Measurements from ENCODE around the gene DIDO1. TPM values are rescaled to one million over a fixed set of nuclear protein-coding genes. Genes with fewer than 3 reads are reported as not detected.

DIDO1 gene
- total RNA-seq, 4 donors from 2014 or later = 40.6 to 64.4 (median 54.1) TPM

- no peak for TF ChIP-seq CTCF (IDR thresholded peaks at IDR 0.05)
- no peak for DNase-seq (ENCODE audit: low spot score)
- no peak for ATAC-seq (ENCODE audit: low FRiP score)
Measured at GRCh38 chr20:62835931-62836861, 90.1 kb downstream of the DIDO1 start.

- no peak for DNase-seq (ENCODE audit: low spot score)
- TF ChIP-seq CTCF (IDR thresholded peaks at IDR 0.05) = no peak
- no peak for ATAC-seq (ENCODE audit: low FRiP score)
Measured at GRCh38 chr20:62834967-62835730, 91.2 kb downstream of the DIDO1 start.

GRCh38 chr20:62832951-62833391 lies 93.3 kb downstream of the DIDO1 start:
- ATAC-seq (ENCODE audit: low FRiP score) (peak; percentile 29), DNase-seq (ENCODE audit: low spot score) (no peak)
- no peak for TF ChIP-seq CTCF (IDR thresholded peaks at IDR 0.05)

- ATAC-seq (ENCODE audit: low FRiP score) = no peak
- no peak for DNase-seq (ENCODE audit: low spot score)
- no peak for TF ChIP-seq CTCF (IDR thresholded peaks at IDR 0.05)
Measured at GRCh38 chr20:62832212-62832922, 93.9 kb downstream of the DIDO1 start.

GRCh38 chr20:62831854-62832211 lies 94.5 kb downstream of the DIDO1 start:
- ATAC-seq (ENCODE audit: low FRiP score) (no peak), DNase-seq (ENCODE audit: low spot score) (no peak)
- TF ChIP-seq CTCF (IDR thresholded peaks at IDR 0.05) = no peak

GRCh38 chr20:62831361-62831788 lies 94.9 kb downstream of the DIDO1 start:
- ATAC-seq (ENCODE audit: low FRiP score) (no peak), DNase-seq (ENCODE audit: low spot score) (no peak)
- no peak for TF ChIP-seq CTCF (IDR thresholded peaks at IDR 0.05)
